ENCODE results near the gene IL1RAP.

GRCh38 chr3:190581041-190581541 lies 67.2 kb downstream of the IL1RAP start:
- TF ChIP-seq ZNF121 (CRISPR knock-in tag; conservative IDR thresholded peaks at IDR 0.05), result no peak
- TF ChIP-seq SRSF9 (IDR thresholded peaks at IDR 0.05; ENCODE audit: borderline replicate concordance, low read depth, low read length), result no peak
- TF ChIP-seq NBN (IDR thresholded peaks at IDR 0.05; ENCODE audit: low read depth), result no peak
- TF ChIP-seq, protein P1, sequence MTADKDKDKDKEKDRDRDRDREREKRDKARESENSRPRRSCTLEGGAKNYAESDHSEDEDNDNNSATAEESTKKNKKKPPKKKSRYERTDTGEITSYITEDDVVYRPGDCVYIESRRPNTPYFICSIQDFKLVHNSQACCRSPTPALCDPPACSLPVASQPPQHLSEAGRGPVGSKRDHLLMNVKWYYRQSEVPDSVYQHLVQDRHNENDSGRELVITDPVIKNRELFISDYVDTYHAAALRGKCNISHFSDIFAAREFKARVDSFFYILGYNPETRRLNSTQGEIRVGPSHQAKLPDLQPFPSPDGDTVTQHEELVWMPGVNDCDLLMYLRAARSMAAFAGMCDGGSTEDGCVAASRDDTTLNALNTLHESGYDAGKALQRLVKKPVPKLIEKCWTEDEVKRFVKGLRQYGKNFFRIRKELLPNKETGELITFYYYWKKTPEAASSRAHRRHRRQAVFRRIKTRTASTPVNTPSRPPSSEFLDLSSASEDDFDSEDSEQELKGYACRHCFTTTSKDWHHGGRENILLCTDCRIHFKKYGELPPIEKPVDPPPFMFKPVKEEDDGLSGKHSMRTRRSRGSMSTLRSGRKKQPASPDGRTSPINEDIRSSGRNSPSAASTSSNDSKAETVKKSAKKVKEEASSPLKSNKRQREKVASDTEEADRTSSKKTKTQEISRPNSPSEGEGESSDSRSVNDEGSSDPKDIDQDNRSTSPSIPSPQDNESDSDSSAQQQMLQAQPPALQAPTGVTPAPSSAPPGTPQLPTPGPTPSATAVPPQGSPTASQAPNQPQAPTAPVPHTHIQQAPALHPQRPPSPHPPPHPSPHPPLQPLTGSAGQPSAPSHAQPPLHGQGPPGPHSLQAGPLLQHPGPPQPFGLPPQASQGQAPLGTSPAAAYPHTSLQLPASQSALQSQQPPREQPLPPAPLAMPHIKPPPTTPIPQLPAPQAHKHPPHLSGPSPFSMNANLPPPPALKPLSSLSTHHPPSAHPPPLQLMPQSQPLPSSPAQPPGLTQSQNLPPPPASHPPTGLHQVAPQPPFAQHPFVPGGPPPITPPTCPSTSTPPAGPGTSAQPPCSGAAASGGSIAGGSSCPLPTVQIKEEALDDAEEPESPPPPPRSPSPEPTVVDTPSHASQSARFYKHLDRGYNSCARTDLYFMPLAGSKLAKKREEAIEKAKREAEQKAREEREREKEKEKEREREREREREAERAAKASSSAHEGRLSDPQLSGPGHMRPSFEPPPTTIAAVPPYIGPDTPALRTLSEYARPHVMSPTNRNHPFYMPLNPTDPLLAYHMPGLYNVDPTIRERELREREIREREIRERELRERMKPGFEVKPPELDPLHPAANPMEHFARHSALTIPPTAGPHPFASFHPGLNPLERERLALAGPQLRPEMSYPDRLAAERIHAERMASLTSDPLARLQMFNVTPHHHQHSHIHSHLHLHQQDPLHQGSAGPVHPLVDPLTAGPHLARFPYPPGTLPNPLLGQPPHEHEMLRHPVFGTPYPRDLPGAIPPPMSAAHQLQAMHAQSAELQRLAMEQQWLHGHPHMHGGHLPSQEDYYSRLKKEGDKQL (CRISPR knock-in tag; IDR thresholded peaks at IDR 0.05; ENCODE audit: borderline replicate concordance), result no peak
- no peak for TF ChIP-seq CCNT2 (IDR thresholded peaks at IDR 0.05; ENCODE audit: borderline replicate concordance, extremely low read depth, insufficient read length, low read depth, low read length)
- TF ChIP-seq NR2C2 (CRISPR knock-in tag; IDR thresholded peaks at IDR 0.05), result no peak
- TF ChIP-seq NR2C2 (tag; IDR thresholded peaks at IDR 0.05), result no peak
- no peak for TF ChIP-seq MTA3 (IDR thresholded peaks at IDR 0.05; ENCODE audit: borderline replicate concordance)
